T-helper 22 cell (primary cell): ENCODE measurements around the gene COL28A1.
"Not testable (repeated sequence)": the region's sequence is repeated elsewhere in the genome, so short reads cannot be mapped to it uniquely, and the experiment has no call there.

Experiments used
- DNase-seq: peaks from one replicate; pipeline ENCODE4 v3.0.0-alpha.2; 2020; ENCODE audit warnings: low read depth

COL28A1 gene

GRCh38 chr7:7464991-7465765 is 70.5 kb downstream of the COL28A1 start:
- DNase-seq, result not testable (repeated sequence)

GRCh38 chr7:7454000-7454399 is 81.7 kb downstream of the COL28A1 start:
- DNase-seq, result no peak

DNA sequence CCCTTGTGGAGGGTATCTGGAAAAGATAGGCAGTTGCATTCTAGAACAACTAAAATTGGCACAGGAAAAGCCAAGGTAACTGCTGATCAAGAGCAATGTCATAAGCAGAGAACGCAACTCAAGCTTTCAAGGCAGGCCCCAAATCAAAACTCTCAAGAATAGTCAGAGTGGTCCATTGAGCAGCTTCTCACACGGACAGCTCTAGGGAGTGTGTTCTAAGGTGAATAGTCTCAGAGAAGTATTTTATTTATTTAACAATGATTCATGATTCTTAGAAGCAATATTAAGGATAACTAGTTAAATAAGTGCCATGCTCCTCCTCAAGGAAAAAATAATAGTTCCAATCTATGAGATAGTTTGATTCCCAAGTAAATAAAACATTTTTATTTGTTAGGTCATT is 83.0 kb downstream of the COL28A1 start:
- DNase-seq, result no peak

DNA sequence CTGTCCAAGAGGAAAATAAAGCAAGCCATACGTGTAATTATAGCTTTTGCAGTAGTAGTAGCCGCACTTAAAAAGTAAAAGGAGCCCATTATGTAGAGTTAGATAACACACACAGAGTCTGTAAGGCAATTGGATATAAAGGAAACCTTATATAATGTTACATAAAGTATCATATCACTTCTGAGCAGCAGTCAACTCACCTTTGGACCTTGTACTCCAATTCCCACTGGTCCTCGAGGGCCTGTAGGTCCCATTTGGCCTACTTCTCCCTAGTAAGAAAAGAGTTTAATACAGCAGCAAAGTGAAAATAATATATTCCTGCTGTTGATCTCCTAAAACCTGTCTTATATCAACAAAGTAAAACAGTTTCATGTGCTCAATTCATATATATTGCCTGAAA is 83.6 kb downstream of the COL28A1 start:
- no peak for DNase-seq

DNA sequence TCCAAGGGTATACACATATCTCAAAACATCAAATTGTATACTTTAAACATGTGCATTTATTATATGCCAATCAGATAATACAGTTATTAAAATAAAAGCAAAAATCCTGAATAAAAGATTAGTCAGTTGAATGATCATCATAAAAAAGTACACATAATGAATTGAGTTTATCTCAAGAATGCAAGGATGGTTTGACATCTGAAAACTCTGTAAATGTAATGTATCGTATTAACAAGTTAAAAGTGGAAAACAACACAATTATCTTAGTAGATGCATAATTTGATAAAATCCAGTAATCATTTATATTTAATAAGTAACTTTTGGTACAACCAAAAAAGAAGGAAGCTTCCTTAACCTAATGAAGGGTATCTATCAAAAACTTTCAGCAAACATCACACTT is 86.6 kb downstream of the COL28A1 start:
- no peak for DNase-seq

DNA sequence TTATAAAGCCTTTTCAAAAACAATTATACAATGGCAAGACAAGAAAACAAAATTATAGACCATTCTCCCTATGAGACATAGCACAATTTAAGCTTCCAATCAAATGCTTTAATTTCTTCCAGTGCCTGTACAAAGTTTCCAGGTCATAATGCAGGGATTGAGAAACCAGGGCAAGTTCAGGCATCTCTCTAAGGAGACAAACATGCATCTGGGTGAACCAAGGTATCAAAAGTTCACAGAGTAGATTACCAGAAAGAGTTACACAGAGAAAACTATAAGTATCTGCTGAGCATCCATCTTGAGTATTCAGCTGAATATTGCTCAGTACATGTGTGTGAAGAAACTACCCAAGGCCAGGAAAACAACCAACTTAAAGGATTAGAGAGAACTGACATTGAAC is 89.1 kb downstream of the COL28A1 start:
- DNase-seq, result no peak

- DNase-seq, result no peak
Observed at GRCh38 chr7:7443806-7444350, 91.8 kb downstream of the COL28A1 start.

DNA sequence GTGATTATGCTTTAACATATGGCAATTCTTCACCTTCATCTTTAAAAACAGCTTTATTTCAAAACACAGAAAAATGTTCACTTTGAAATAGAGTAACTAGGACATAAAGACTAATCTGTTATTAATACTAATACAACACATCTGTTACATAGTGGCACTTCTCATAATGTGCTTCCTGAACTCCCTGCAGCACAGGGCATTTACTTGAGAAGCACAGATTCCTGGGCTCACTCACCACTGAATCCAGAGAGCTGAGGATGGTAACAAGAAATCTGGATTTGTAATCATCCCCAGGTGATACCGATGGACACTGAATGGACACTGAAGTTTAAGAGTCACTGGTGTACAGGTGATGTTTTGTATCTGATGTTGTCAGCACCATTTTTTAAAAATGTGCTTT is 96.1 kb downstream of the COL28A1 start:
- no peak for DNase-seq

- DNase-seq, result no peak
Observed at GRCh38 chr7:7438851-7439250, 96.8 kb downstream of the COL28A1 start.

- DNase-seq, result no peak
Observed at GRCh38 chr7:7435978-7436377, 99.7 kb downstream of the COL28A1 start.

DNA sequence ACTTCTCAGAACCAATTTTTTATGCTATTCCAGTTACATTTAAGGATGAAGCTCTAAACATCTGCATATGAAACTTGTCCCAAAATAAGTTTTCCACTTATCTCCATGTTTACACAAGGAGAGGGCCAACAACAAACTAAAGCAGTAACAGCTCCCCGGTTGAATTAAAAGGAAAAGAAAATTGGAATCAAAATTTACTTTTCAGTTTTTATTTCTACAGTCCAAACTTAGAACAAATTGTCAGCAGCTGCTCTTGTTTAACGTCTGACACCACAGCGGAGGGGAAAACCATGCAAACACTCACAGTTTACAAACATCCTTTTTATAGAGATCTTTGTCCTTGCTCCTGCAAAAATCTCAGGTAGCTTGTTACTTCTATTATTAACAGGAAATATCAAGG is 101.3 kb downstream of the COL28A1 start:
- DNase-seq, result no peak

DNA sequence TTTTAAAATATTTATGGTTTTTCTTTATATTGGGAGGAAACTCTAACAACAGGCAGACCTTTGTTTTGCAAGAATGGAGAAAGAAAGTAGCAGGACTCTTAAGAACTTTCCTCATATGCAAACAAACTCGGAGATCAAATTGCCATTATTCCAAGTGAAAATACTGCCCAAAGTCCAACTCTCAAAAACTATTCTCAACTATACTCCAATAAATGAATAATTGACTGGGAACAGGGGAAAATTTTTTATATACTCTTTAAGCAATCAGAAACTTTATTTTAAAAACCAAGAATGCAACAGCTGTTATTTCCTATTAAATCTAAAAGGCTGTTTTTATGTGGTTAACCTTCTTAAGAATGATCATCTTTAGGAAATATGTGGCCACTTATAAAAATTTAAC is 101.9 kb downstream of the COL28A1 start:
- DNase-seq, result no peak

DNA sequence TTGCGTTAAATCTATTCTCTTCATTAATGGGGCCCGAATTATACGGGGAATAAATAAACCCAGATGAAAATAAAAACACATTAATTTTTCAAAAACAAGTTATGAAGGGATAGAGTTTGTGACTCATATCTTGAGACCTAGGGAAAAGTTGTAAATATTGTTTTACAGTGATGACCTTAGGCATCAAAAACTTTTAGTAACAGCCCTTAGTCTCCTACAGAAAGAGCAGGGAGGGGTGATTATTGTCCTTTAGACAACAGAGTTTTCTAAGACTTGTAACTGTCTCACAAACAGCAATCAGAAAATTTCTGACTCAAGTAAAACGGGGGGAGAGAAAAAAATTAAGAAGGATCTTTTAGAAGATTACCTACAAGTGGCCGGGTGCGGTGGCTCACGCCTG is 102.7 kb downstream of the COL28A1 start:
- DNase-seq, result no peak

DNA sequence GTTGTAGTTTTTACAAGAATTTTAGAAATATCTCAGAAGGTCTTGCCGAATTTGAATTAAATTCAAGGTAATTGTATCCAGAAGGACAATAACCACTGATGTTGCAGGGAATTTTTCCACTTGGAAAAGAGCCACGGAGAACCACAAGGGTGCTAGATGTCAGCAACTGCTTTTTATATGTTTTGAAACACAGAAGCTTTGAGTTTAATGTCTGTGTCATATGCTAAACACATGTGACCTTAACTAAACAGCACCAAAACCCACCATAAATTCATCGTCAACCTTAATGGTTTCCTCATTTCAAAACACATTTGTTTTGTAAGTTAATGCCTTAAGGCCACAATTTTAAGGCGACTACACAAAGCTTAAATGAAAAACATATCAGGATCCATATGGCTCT is 106.9 kb downstream of the COL28A1 start:
- DNase-seq, result no peak

DNA sequence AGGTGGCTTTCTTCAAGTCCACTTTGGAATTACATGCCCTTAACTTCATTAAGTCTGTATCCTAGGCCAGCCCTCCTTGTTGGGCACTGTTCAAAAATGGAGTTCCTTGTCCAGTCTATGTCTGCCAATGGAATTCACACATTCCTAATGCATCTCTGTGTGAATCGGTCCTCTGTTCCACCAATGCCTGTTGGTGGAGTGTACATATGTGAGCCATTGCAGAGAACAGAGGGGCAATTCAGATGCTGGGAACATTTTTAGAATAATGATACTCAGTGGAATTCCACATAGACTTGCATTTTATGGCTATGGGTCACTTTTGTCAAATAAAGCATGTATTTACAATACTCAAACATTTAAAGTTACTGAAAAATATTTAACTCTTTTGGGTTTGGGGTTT is 108.3 kb downstream of the COL28A1 start:
- DNase-seq, result no peak

DNA sequence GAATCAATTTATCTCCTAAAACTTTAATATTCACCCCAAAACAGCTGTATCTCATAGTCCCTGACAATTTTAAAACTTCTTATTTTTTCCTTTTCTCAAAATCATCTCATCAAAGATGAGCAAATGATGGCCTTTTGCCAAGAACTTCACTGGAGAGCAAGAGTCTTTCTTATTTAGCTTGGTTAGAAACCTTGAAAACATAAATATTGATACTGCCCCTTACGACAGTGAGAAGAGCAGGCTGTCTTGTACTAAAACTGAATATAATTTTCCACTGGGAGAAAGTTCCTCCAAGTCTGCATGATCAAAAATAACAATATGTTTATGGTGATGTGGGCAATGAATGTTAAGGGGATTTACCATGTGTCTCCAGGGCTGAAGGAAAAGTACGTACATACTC is 109.0 kb downstream of the COL28A1 start:
- DNase-seq, result no peak

- DNase-seq, result no peak
Observed at GRCh38 chr7:7425321-7425720, 110.4 kb downstream of the COL28A1 start.

DNA sequence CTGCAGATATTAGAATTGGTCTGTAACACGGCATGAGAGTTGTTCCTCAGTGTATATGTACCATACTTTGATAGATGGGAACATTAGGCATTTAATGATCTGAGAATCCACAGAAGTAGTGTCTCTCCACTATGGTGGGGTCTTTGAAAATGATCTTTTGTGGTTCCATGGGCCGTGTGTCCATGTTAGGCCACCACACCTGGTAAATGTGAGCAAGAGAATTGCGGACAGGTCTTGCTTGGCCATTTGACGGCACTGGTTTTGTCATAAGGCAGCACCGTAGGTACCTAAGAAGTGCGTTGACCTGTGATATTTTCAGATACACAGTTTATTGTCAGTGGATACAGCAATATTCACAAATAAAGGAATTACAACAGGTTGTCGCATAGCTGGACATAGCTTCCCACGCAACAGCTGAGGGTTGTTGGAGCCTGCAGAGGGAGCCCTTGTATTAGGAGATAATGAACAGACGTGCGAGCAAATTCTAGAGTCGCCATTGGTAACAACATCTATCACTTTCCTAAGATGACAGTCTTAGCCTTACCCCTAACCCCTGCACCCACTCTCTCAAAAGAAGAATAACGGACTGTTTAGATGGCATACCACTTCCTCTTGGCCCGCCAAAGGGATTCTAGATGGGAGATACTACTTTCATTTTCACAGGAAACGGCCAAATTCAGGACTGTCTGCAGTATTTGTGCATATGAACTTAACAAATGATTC is 111.4 kb downstream of the COL28A1 start:
- DNase-seq, result no peak

DNA sequence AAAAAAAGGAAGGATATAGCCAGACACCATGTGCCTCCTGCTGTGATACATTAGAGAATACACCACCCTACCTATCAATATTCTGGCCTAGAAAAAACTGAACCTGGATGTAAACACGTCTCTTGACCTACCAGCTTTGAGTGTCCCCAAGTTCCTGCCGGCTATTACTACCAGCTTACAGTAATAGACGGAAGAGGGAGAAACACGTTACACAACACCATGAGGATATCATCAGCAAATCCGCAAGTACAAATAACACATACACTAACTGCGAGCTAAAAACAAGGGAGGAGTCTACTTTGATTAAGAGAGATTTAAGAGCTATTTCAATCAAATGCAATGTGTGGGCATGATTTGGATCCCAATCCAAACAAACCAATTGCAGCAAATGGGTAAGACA is 113.0 kb downstream of the COL28A1 start:
- no peak for DNase-seq

- DNase-seq, result no peak
Observed at GRCh38 chr7:7421826-7422225, 113.8 kb downstream of the COL28A1 start.

DNA sequence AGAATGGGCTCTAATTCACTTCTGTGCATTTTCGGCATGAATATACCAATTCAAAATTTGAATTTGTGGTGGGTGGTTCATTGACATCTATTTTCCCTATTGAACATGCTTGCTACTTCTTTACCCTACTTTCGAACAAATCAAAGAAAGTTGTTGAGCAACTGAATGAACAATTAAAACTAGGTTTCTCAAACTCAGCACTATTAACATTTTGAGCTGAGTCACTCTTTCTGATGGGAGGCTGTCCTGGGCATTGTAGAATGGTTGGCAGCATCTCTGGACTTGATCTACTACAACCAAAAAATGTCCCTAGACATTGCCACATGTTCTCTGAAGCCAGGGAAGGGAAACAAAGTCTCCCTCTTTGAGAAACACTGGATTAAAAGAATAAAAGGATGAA is 116.7 kb downstream of the COL28A1 start:
- DNase-seq, result no peak

- DNase-seq, result no peak
Observed at GRCh38 chr7:7417851-7418250, 117.8 kb downstream of the COL28A1 start.

- DNase-seq, result no peak
Observed at GRCh38 chr7:7417414-7417813, 118.3 kb downstream of the COL28A1 start.
